D341Med (cell line): Measurements from ENCODE around the gene CARD9.
"Not testable (repeated sequence)": the region's sequence is repeated elsewhere in the genome, so short reads cannot be mapped to it uniquely, and the experiment has no call there.

ENCODE experiments used
- DNase-seq: peaks from one replicate; pipeline ENCODE4 v3.0.0; 2012; ENCODE audit warnings: low spot score

Gene CARD9

GRCh38 chr9:136322756-136323330 is 50.6 kb downstream of the CARD9 start:
- DNase-seq, result no peak

DNA sequence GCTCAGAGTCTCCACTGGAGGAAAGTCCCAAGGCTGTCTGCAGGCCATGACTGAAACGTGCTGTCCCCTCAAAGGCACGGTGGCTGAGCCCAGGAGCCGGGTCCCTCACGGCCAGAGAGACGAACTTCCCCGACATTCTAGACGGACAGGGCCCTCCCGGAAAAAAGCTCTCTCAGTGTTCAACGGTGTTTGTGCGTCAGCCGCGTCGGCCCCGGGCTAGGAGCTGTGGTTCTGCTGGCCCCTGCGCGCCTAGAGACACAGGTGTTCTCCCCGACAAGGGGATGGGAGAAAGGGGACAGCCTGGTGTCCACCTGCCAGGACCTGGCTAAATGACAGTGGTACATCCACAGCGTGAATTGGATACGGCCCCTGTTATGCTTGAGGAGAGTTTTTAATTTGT is 51.9 kb downstream of the CARD9 start:
- DNase-seq, result no peak

DNA sequence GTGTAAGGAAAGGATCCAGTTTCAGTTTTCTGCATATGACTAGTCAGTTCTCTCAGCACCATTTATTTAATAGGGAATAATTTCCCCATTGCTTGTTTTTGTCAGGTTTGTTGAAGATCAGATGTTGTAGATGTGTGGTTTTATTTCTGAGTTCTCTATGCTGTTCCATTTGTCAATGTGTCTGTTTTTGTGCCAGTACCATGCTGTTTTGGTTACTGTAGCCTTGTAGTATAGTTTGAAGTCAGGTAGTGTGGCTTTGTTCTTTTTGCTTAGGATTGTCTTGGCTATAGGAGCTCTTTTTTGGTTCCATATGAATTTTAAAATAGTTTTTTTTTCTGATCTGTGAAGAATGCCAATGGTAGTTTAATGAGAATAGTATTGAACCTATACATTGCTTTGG is 52.5 kb downstream of the CARD9 start:
- not testable (repeated sequence) for DNase-seq

- DNase-seq, result not testable (repeated sequence)
Observed at GRCh38 chr9:136319955-136320354, 53.5 kb downstream of the CARD9 start.

DNA sequence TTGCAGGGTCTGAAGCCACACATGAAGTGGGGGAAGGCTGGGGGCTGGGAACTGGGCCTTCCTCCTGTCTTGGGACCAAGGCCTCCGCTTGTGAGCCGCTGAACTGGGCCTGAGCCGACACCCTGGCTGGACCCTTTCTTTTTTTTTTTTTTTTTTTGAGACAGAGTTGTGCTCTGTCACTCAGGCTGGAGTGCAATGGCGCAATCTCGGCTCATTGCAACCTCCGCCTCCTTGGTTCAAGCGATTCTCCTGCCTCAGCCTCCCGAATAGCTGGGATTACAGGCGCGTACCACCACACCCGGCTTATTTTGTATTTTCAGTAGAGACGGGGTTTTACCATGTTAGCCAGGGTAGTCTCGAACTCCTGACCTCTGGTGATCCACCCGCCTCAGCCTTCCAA is 54.2 kb downstream of the CARD9 start:
- DNase-seq, result not testable (repeated sequence)

- DNase-seq, result no peak
Observed at GRCh38 chr9:136318776-136319241, 54.7 kb downstream of the CARD9 start.

DNA sequence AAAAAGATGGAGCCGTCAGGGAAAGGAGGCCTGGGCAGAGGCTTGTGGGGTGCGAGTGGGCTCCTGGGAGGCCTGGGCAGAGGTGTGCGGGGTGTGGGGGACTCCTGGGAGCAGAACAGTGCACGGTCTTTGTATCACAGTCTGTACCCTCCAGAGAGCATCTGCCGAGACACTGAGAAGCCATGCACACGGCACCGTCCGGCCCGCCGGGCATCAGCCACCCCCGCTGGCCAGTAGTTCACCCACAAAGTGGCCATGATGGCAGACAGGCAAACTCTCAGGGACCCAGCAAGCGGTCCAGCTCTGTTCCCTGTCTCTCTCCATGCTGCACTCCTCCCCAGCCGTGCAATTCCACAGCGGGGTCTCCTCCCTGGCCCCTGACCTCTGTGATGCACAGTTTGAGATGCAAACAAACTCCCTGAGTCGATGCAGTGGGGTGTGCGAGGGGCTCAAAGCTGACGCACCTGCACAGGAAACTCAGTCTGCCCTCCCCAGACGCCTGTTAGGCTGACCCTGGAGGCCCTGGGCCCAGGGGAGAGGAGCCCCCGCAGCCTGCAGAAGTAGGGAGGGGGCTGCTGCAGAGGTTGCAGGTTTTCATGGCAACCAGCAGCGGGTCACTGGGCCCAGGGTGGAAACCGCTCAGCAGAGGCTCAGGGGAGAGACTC is 55.2 kb downstream of the CARD9 start:
- DNase-seq, result no peak

GRCh38 chr9:136317695-136318094 is 55.8 kb downstream of the CARD9 start:
- DNase-seq, result no peak

DNA sequence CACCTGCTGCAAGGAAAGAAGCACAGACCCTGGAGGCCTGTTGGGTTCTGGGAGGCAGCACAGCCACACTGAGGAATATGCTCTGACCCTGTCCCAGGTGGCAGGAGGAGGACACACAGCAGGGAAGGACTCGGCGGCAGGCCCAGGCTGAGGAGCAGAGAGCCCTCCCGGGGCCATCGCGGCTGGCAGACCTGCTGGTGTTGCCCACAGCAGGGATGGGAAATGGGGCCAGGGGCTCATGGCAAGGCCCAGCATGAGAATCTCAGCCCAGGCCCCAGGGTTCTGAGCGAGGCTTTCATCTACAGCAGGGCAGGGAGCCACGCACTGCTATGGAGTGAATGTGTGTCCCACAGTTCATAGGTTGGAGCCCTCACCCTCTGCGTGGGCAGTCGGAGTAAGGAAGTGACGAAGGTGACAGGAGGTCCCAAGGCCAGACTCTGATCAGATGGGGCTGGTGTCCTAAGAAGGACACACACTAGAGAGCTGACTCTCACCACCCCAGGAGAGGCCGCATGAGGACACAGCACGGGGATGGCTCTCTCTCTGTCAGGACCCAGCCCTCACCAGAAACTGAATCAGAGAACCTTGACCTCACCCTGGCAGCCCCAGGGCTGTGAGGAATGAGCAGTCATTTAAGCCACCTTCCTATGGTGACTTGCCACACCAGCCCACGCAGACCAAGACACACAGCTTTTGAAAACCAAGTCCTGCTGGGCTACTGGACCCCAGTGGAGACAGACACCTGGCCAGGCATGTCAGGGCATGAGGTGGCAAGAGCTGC is 56.4 kb downstream of the CARD9 start:
- no peak for DNase-seq

- DNase-seq, result no peak
Observed at GRCh38 chr9:136316271-136316751, 57.2 kb downstream of the CARD9 start.

DNA sequence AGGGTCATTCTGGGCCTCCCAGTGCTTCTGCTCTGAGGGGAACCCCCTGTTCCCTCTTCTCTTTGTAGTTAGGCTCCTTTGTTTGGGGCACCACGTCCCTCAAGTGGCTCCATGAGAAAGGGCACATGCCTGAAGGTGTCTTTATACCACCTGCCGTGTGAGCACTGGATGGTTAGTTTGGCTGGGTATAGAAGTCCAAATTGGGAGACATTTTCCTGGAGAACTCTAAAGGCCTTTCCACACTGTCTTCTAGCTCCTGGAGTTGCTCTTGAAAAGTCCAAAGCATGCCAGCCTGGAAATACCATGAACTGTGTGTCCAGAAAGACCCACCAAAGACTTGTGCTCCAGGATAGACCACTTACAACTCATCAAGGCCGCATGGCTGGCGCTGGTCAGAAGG is 58.5 kb downstream of the CARD9 start:
- no peak for DNase-seq

- DNase-seq, result no peak
Observed at GRCh38 chr9:136314056-136314416, 59.4 kb downstream of the CARD9 start.
